HPDE6-E6E7 (cell line): ENCODE data around the gene PIN1.

Experiments used
- DNase-seq: peaks from one replicate; pipeline ENCODE4 v3.0.0; 2011; ENCODE audit warnings: missing footprints; ENCODE audit errors: extremely low spot score

Gene PIN1

GRCh38 chr19:9856609-9857008 is 21.5 kb downstream of the PIN1 start:
- no peak for DNase-seq

GRCh38 chr19:9857076-9857721 is 22.1 kb downstream of the PIN1 start:
- no peak for DNase-seq

- no peak for DNase-seq
Observed at GRCh38 chr19:9857920-9858746, 23.0 kb downstream of the PIN1 start.

- no peak for DNase-seq
Observed at GRCh38 chr19:9858766-9859165, 23.6 kb downstream of the PIN1 start.

- no peak for DNase-seq
Observed at GRCh38 chr19:9860407-9860806, 25.3 kb downstream of the PIN1 start.

- no peak for DNase-seq
Observed at GRCh38 chr19:9861503-9861902, 26.4 kb downstream of the PIN1 start.

GRCh38 chr19:9862938-9863337 is 27.8 kb downstream of the PIN1 start:
- no peak for DNase-seq

GRCh38 chr19:9863759-9864158 is 28.6 kb downstream of the PIN1 start:
- no peak for DNase-seq

GRCh38 chr19:9865732-9866501 is 30.8 kb downstream of the PIN1 start:
- DNase-seq, result no peak

GRCh38 chr19:9868983-9869617 is 34.0 kb downstream of the PIN1 start:
- no peak for DNase-seq

- DNase-seq, result no peak
Observed at GRCh38 chr19:9871626-9872338, 36.7 kb downstream of the PIN1 start.

GRCh38 chr19:9872618-9873242 is 37.6 kb downstream of the PIN1 start:
- no peak for DNase-seq

- DNase-seq, result no peak
Observed at GRCh38 chr19:9875031-9875627, 40.0 kb downstream of the PIN1 start.

- DNase-seq, result no peak
Observed at GRCh38 chr19:9875796-9876195, 40.7 kb downstream of the PIN1 start.

- no peak for DNase-seq
Observed at GRCh38 chr19:9877780-9878510, 42.8 kb downstream of the PIN1 start.

- DNase-seq, result no peak
Observed at GRCh38 chr19:9878511-9879196, 43.5 kb downstream of the PIN1 start.

- no peak for DNase-seq
Observed at GRCh38 chr19:9881720-9882119, 46.6 kb downstream of the PIN1 start.

- DNase-seq, result peak; percentile 51
Observed at GRCh38 chr19:9883231-9883758, 48.2 kb downstream of the PIN1 start.

- DNase-seq, result no peak
Observed at GRCh38 chr19:9883764-9884163, 48.6 kb downstream of the PIN1 start.
